Measurements from ENCODE around the gene PAK1.

DNA sequence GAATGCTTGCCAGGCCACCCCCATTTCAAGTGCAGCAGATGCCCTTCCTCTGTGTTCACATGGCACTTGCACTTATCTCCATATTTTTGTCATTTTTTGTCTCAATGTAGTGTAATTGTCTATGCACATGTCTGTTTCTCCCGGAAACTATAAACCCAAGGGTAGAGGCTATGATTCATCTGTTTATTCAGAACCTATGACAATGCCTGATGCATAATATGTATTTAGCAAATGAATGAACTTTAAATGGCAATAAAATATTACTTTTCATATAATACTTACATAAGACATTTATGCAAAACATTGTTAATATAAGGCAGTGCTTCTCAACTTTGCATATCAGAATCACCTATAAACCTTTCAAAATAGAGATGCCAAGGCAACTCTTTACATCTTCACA is 6.7 kb downstream of the PAK1 start:
- TF ChIP-seq EZH2 (IDR thresholded peaks at IDR 0.05; ENCODE audit: low read length, missing control alignments), result no peak
- TF ChIP-seq, protein P1, sequence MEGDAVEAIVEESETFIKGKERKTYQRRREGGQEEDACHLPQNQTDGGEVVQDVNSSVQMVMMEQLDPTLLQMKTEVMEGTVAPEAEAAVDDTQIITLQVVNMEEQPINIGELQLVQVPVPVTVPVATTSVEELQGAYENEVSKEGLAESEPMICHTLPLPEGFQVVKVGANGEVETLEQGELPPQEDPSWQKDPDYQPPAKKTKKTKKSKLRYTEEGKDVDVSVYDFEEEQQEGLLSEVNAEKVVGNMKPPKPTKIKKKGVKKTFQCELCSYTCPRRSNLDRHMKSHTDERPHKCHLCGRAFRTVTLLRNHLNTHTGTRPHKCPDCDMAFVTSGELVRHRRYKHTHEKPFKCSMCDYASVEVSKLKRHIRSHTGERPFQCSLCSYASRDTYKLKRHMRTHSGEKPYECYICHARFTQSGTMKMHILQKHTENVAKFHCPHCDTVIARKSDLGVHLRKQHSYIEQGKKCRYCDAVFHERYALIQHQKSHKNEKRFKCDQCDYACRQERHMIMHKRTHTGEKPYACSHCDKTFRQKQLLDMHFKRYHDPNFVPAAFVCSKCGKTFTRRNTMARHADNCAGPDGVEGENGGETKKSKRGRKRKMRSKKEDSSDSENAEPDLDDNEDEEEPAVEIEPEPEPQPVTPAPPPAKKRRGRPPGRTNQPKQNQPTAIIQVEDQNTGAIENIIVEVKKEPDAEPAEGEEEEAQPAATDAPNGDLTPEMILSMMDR (conservative IDR thresholded peaks at IDR 0.05 in 1 of 2, IDR thresholded peaks at IDR 0.05 in 1 of 2; ENCODE audit: low read depth in 1 of 2, low read length in 2 of 2), result no peak
